Left ventricle myocardium inferior (tissue), 1 donor: Measurements from ENCODE around the gene RIPK3. TPM values are rescaled to one million over a fixed set of nuclear protein-coding genes. Genes with fewer than 3 reads are reported as not detected.

Experiments
- DNase-seq: peaks from one replicate; pipeline ENCODE4 v3.0.0-alpha.2; 2020
- H3K27ac ChIP-seq: fragments of 200-600 bp; replicated peaks from 2 replicates; pipeline ENCODE4 v1.8.0; 2021
- H3K27me3 ChIP-seq: fragments of 200-600 bp; 2 replicates; pipeline ENCODE4 v1.8.0; 2021; ENCODE audit warnings: low read depth
- H3K36me3 ChIP-seq: fragments of 200-600 bp; 2 replicates; pipeline ENCODE4 v1.8.0; 2021
- H3K4me1 ChIP-seq: fragments of 200-600 bp; 2 replicates; pipeline ENCODE4 v1.8.0; 2021
- H3K4me3 ChIP-seq: fragments of 200-600 bp; 2 replicates; pipeline ENCODE4 v1.8.0; 2021; ENCODE audit warnings: mild to moderate bottlenecking, moderate library complexity
- H3K9me3 ChIP-seq: fragments of 200-600 bp; replicated peaks from 2 replicates; pipeline ENCODE4 v1.8.0; 2021
- CTCF ChIP-seq: fragments of 200-600 bp; IDR thresholded peaks from 2 replicates; pipeline ENCODE4 v1.8.0; 2021; ENCODE audit warnings: antibody characterized with exemption, mild to moderate bottlenecking, borderline replicate concordance
- intact Hi-C: fragments of 100-400 bp; cut with micrococcal nuclease; formaldehyde crosslinking; loops from one replicate; pipeline ENCODE4 v1.11.0; 2022
- total RNA-seq: library from RNA; stranded (reverse); fragmentation: NEBNext Ultra II Directional; extraction: Animal tissue kit (Norgen Biotek cat#: 25700); gene quantifications from one replicate; pipeline ENCODE4 v1.2.1, GENCODE V29; 2021
- donor health status: DM: no; HTN: yes; CAD: no; lungs with severe emphysema.

The RIPK3 gene
- total RNA-seq, 1 donor from 2014 or later, result 3.6 TPM

- TF ChIP-seq CTCF, result no peak
- Histone ChIP-seq H3K27me3 (no peaks in the 10 kb centered on the region), H3K36me3 (peaks cover 26% of the 10 kb centered on the region), H3K27ac (peak within 1 kb of the TSS; percentile 88), H3K4me1 (peaks cover 70% of the 10 kb centered on the region), H3K9me3 (no peaks in the 10 kb centered on the region), H3K4me3 (peak within 1 kb of the TSS; percentile 70)
- intact Hi-C loops, result no loop called here
- no peak for DNase-seq
These were observed 30.1 kb downstream of the RIPK3 start, which contains the start of gene LTB4R2 for GRCh38 chr14:24309538-24310264. LTB4R2 (plus strand) TSS chr14:24310140; CDS start chr14:24310665, 525 bp downstream.

GRCh38 chr14:24308342-24309124 is 31.3 kb downstream of the RIPK3 start:
- no peak for DNase-seq
- TF ChIP-seq CTCF, result peak; percentile 20
- no peaks in the 10 kb centered on the region for H3K9me3 ChIP-seq
- intact Hi-C loops, result no loop called here
- H3K4me1 ChIP-seq, result peaks cover 58% of the 10 kb centered on the region
- H3K27ac ChIP-seq, result no peak overlapping the region
- no peaks in the 10 kb centered on the region for H3K27me3 ChIP-seq
- H3K4me3 ChIP-seq, result no peak overlapping the region
- H3K36me3 ChIP-seq, result peaks cover 38% of the 10 kb centered on the region

- Histone ChIP-seq H3K27me3 (no peaks in the 10 kb centered on the region), H3K4me1 (peaks cover 51% of the 10 kb centered on the region), H3K4me3 (no peak within 1 kb of the TSS), H3K36me3 (peaks cover 46% of the 10 kb centered on the region), H3K27ac (no peak within 1 kb of the TSS), H3K9me3 (no peaks in the 10 kb centered on the region)
- intact Hi-C loops, result no loop called here
- peak; percentile 94 for TF ChIP-seq CTCF
- DNase-seq, result peak; percentile 45
These were observed 32.0 kb downstream of the RIPK3 start, which contains the start of gene CIDEB for GRCh38 chr14:24307575-24308341. CIDEB (minus strand) TSS chr14:24307977; CDS start chr14:24307858, 119 bp downstream.

GRCh38 chr14:24307156-24307574 is 32.6 kb downstream of the RIPK3 start:
- peaks cover 45% of the 10 kb centered on the region for H3K4me1 ChIP-seq
- no peak for TF ChIP-seq CTCF
- H3K4me3 ChIP-seq, result no peak overlapping the region
- no peaks in the 10 kb centered on the region for H3K27me3 ChIP-seq
- H3K36me3 ChIP-seq, result peaks cover 52% of the 10 kb centered on the region
- no peak overlapping the region for H3K27ac ChIP-seq
- intact Hi-C loops, result no loop called here
- no peak for DNase-seq
- no peaks in the 10 kb centered on the region for H3K9me3 ChIP-seq

- no peak overlapping the region for H3K27ac ChIP-seq
- no peak for TF ChIP-seq CTCF
- intact Hi-C loops, result no loop called here
- H3K4me1 ChIP-seq, result peaks cover 37% of the 10 kb centered on the region
- H3K36me3 ChIP-seq, result peaks cover 62% of the 10 kb centered on the region
- DNase-seq, result no peak
- H3K9me3 ChIP-seq, result no peaks in the 10 kb centered on the region
- no peak overlapping the region for H3K4me3 ChIP-seq
- H3K27me3 ChIP-seq, result no peaks in the 10 kb centered on the region
These were observed 35.8 kb downstream of the RIPK3 start for GRCh38 chr14:24304019-24304387.
